ENCODE measurements around the gene CAP2.
"Not testable (repeated sequence)": the region's sequence is repeated elsewhere in the genome, so short reads cannot be mapped to it uniquely, and the experiment has no call there.

The CAP2 gene

DNA sequence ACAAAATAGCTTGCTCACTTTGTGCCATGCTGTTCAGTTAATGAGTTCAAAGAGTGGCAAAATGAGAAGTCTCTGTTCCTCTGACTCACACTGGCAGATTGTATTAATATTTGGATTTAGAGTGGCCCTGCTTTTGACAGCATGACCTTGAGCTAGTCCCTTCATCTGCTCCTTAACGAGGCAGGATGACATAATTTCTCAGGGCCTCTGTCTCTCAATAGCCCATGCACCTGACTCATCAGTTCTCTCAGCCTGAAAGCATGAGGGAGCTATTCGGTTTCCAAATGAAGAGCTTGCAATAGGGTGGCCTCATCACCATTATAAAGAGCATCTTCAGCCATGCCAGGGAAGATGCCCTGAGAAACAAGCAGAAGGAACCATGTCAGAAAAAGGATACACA lies 38.2 kb downstream of the CAP2 start:
- TF ChIP-seq CTCF (IDR thresholded peaks at IDR 0.05; ENCODE audit: low read depth, low read length, missing control alignments), result no peak
- H3K27me3 ChIP-seq (replicated peaks), result no peaks in the 10 kb centered on the region
- in situ Hi-C loops (cut with HindIII; ENCODE audit: low pct_ligation_motif_present, low sequenced_read_pairs), result no loop called here
- peak; percentile 55 for DNase-seq
- H3K36me3 ChIP-seq (replicated peaks), result peaks cover 8% of the 10 kb centered on the region
- no peak overlapping the region for H3K27ac ChIP-seq
- H3K4me3 ChIP-seq (ENCODE audit: low read depth, low read length), result no peak overlapping the region

DNA sequence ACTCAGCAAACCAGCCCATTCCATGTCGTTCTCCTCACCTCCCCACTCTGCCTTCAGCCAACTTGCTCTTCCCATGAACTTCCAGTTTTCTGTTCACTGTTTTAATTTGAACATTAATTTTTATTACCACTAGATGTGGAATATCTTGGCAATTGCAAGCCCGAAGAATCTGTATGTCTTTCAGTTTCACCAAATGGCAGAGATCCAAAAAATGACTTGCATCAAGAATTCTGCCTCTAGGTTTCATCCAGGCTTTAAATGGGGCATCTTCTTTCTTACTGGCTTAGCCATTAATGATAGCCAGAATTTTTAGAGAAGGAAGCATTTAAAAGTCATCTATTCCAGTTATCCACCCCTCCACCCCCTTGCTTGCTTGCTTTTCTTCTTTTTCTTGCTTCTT lies 39.0 kb downstream of the CAP2 start:
- H3K27me3 ChIP-seq (replicated peaks), result no peaks in the 10 kb centered on the region
- H3K27ac ChIP-seq, result no peak overlapping the region
- TF ChIP-seq CTCF (IDR thresholded peaks at IDR 0.05; ENCODE audit: low read depth, low read length, missing control alignments), result no peak
- H3K4me3 ChIP-seq (ENCODE audit: low read depth, low read length), result no peak overlapping the region
- in situ Hi-C loops (cut with HindIII; ENCODE audit: low pct_ligation_motif_present, low sequenced_read_pairs), result no loop called here
- peaks cover 3% of the 10 kb centered on the region for H3K36me3 ChIP-seq (replicated peaks)
- DNase-seq, result no peak

DNA sequence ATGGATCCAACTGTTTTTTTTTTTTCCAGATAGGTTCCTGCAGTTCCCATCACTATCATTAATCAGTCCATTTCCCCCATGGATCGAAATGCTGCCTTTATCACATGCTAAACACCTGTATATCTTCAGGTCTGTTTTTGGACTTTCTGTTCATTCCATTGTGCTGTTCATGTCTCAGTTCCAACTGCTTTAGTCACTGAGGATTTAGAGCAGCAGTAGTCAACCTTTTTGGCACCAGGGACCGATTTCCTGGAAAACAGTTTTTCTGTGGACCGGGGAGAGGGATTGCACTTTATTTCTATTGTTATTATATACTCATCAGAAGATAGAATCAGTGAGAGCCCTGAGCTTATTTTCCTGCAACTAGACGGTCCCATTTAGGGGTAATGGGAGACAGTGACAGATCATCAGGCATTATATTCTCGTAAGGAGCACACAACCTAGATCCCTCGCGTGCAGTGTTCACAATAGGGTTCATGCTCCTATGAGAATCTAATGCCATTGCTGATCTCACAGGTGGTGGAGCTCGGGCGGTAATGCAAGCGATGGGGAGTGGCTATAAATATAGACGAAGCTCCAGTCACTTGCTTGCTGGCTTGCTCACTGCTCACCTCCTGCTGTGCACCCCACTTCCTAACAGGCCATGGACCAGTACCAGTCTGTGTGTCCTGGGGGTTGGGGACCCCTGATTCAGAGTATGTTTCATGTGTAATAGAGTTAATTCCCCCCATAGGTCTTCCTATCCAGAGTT lies 46.0 kb downstream of the CAP2 start:
- no peaks in the 10 kb centered on the region for H3K36me3 ChIP-seq (replicated peaks)
- in situ Hi-C loops (cut with HindIII; ENCODE audit: low pct_ligation_motif_present, low sequenced_read_pairs), result no loop called here
- H3K27me3 ChIP-seq (replicated peaks), result no peaks in the 10 kb centered on the region
- TF ChIP-seq CTCF (IDR thresholded peaks at IDR 0.05; ENCODE audit: low read depth, low read length, missing control alignments), result no peak
- H3K27ac ChIP-seq, result peak overlapping the region; percentile 62
- DNase-seq, result peak; percentile 66
- H3K4me3 ChIP-seq (ENCODE audit: low read depth, low read length), result no peak overlapping the region

GRCh38 chr6:17440811-17441210 lies 47.4 kb downstream of the CAP2 start:
- H3K4me3 ChIP-seq (ENCODE audit: low read depth, low read length); H3K36me3 ChIP-seq (replicated peaks); in situ Hi-C loops (cut with HindIII; ENCODE audit: low pct_ligation_motif_present, low sequenced_read_pairs); DNase-seq; H3K27ac ChIP-seq; H3K27me3 ChIP-seq (replicated peaks): not testable (repeated sequence)

DNA sequence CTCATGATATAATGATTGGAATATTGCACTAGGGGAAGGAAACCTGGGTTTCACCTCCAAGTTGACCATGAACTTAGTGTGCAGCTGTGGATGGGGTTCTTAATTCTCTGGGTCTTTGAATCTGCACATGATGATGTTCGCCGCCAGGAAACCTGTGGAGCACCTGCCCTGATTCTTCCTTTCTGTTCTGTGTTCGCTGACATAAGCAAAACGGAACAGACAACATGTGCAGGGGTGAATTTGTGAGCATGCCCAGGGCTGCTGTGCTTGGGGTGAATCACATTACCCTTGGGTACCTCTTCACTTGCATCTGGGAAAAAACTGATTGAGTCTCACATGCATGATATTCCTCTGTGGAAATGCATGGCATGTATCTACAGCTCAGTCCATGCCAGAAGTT lies 48.8 kb downstream of the CAP2 start:
- no peak for DNase-seq
- no peak for TF ChIP-seq CTCF (IDR thresholded peaks at IDR 0.05; ENCODE audit: low read depth, low read length, missing control alignments)
- H3K27ac ChIP-seq, result no peak overlapping the region
- H3K4me3 ChIP-seq (ENCODE audit: low read depth, low read length), result no peak overlapping the region
- in situ Hi-C loops (cut with HindIII; ENCODE audit: low pct_ligation_motif_present, low sequenced_read_pairs), result no loop called here
- H3K36me3 ChIP-seq (replicated peaks), result no peaks in the 10 kb centered on the region
- H3K27me3 ChIP-seq (replicated peaks), result no peaks in the 10 kb centered on the region

DNA sequence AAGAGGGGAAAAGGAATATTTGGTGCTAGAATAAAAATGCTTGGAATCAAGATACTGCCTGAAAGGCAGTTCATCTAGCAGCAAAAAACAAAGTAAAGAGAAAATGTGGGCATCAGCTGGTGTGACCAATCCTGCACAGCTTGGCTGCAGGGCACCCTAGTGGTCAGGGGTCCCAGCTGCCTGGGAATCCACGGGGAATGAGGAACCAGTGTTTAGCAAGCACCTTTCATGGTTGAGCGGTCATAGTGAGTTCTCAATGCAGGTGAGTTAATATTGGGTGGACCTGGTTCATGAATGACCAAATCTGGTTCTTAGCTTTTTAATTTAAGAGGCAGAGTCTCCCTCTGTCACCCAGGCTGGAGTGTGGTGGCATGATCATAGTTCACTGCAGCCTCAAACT lies 53.3 kb downstream of the CAP2 start:
- peak; percentile 9 for TF ChIP-seq CTCF (IDR thresholded peaks at IDR 0.05; ENCODE audit: low read depth, low read length, missing control alignments)
- Histone ChIP-seq H3K36me3 (replicated peaks) (no peaks in the 10 kb centered on the region), H3K4me3 (ENCODE audit: low read depth, low read length) (no peak overlapping the region), H3K27ac (no peak overlapping the region), H3K27me3 (replicated peaks) (no peaks in the 10 kb centered on the region)
- DNase-seq, result no peak
- in situ Hi-C loops (cut with HindIII; ENCODE audit: low pct_ligation_motif_present, low sequenced_read_pairs), result no loop called here

Measured in brain microvascular endothelial cell (primary cell).